GM12872 (cell line): ENCODE measurements around the gene LRP3.

ENCODE experiments used
- TF ChIP-seq, protein P1 (sequence below): IDR thresholded peaks from 3 replicates; pipeline ENCODE4 v1.5.1; 2011; ENCODE audit warnings: low read depth, mild to moderate bottlenecking, low read length, moderate library complexity; ENCODE audit not compliant: insufficient read depth

LRP3 gene

DNA sequence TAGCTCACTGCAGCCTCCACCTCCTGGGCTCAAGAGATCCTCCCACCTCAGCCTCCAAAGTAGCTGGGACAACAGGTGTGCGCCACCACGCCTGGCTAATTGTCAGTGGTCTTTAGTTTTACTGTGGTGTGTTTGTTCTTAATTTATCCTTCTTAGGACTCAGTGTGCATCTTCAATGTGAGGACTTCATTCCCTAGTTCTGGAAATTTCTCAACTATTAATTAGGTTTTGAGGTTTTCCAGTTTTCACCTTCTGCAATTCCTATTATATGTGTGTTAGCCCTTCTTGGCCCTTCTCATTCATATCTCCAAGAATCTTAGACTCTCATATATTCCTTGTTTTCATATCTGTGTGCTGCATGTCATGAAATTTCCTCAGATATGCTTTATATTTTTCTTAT is 63.7 kb downstream of the LRP3 start:
- TF ChIP-seq, protein P1, sequence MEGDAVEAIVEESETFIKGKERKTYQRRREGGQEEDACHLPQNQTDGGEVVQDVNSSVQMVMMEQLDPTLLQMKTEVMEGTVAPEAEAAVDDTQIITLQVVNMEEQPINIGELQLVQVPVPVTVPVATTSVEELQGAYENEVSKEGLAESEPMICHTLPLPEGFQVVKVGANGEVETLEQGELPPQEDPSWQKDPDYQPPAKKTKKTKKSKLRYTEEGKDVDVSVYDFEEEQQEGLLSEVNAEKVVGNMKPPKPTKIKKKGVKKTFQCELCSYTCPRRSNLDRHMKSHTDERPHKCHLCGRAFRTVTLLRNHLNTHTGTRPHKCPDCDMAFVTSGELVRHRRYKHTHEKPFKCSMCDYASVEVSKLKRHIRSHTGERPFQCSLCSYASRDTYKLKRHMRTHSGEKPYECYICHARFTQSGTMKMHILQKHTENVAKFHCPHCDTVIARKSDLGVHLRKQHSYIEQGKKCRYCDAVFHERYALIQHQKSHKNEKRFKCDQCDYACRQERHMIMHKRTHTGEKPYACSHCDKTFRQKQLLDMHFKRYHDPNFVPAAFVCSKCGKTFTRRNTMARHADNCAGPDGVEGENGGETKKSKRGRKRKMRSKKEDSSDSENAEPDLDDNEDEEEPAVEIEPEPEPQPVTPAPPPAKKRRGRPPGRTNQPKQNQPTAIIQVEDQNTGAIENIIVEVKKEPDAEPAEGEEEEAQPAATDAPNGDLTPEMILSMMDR, result no peak
